H9 (cell line): ENCODE measurements around the gene KDR. TPM values are rescaled to one million over a fixed set of nuclear protein-coding genes. Genes with fewer than 3 reads are reported as not detected.

Experiments used
- DNase-seq: peaks from one replicate; pipeline ENCODE4 v3.0.0-alpha.2; 2017
- H2AFZ ChIP-seq: one replicate; pipeline ENCODE4 v1.6.1; 2013; ENCODE audit warnings: mild to moderate bottlenecking, low read length, control low read depth, moderate library complexity
- H2AK5ac ChIP-seq: 2 replicates; pipeline ENCODE4 v1.6.1; 2013; ENCODE audit warnings: low read length, control low read depth, mixed read lengths; ENCODE audit not compliant: insufficient read length
- H2BK120ac ChIP-seq: one replicate; pipeline ENCODE4 v1.6.1; 2013; ENCODE audit warnings: low read depth, mild to moderate bottlenecking, low read length, control low read depth, inconsistent platforms; ENCODE audit not compliant: poor library complexity, severe bottlenecking
- H2BK12ac ChIP-seq: 2 replicates; pipeline ENCODE4 v1.6.1; 2013; ENCODE audit warnings: low read length, control low read depth, mixed read lengths, low read depth; ENCODE audit not compliant: insufficient read length
- H2BK15ac ChIP-seq: 2 replicates; pipeline ENCODE4 v1.6.1; 2013; ENCODE audit warnings: low read depth, low read length, control low read depth
- H2BK20ac ChIP-seq: one replicate; pipeline ENCODE4 v1.6.1; 2013; ENCODE audit warnings: low read depth, mild to moderate bottlenecking, low read length, control low read depth, inconsistent platforms; ENCODE audit not compliant: poor library complexity, severe bottlenecking
- H2BK5ac ChIP-seq: 2 replicates; pipeline ENCODE4 v1.6.1; 2013; ENCODE audit warnings: low read length, control low read depth, mixed read lengths; ENCODE audit not compliant: insufficient read length
- H3K14ac ChIP-seq: 2 replicates; pipeline ENCODE4 v1.6.1; 2013; ENCODE audit warnings: low read length, control low read depth; ENCODE audit not compliant: insufficient read depth
- H3K18ac ChIP-seq: 2 replicates; pipeline ENCODE4 v1.6.1; 2013; ENCODE audit warnings: low read depth, mild to moderate bottlenecking, mixed read lengths, low read length, control low read depth; ENCODE audit not compliant: insufficient read length
- H3K23ac ChIP-seq: 2 replicates; pipeline ENCODE4 v1.6.1; 2013; ENCODE audit warnings: low read length, control low read depth, mixed read lengths, low read depth; ENCODE audit not compliant: insufficient read length
- H3K23me2 ChIP-seq: 2 replicates; pipeline ENCODE4 v1.6.1; 2013; ENCODE audit warnings: low read depth, mild to moderate bottlenecking, mixed read lengths, low read length, control low read depth; ENCODE audit not compliant: insufficient read length, poor library complexity, severe bottlenecking
- H3K27ac ChIP-seq: 2 replicates; pipeline ENCODE4 v1.5.1; 2013; ENCODE audit warnings: low read length, control low read depth, mixed read lengths, low read depth; ENCODE audit not compliant: insufficient read length
- H3K27me3 ChIP-seq: 2 replicates; pipeline ENCODE4 v1.6.1; 2013; ENCODE audit warnings: low read length, control low read depth, inconsistent platforms; ENCODE audit not compliant: insufficient read depth
- H3K4ac ChIP-seq: 2 replicates; pipeline ENCODE4 v1.6.1; 2013; ENCODE audit warnings: low read depth, mild to moderate bottlenecking, control low read depth, inconsistent platforms, low read length, moderate library complexity
- H3K4me1 ChIP-seq: 2 replicates; pipeline ENCODE4 v1.6.1; 2013; ENCODE audit warnings: low read length, control low read depth, inconsistent platforms; ENCODE audit not compliant: insufficient read depth
- H3K4me2 ChIP-seq: 2 replicates; pipeline ENCODE4 v1.6.1; 2013; ENCODE audit warnings: low read length, control low read depth, mixed read lengths; ENCODE audit not compliant: insufficient read length, insufficient read depth
- H3K56ac ChIP-seq: 2 replicates; pipeline ENCODE4 v1.6.1; 2013; ENCODE audit warnings: low read depth, mild to moderate bottlenecking, mixed read lengths, low read length, control low read depth; ENCODE audit not compliant: insufficient read length
- H3K79me1 ChIP-seq: 2 replicates; pipeline ENCODE4 v1.6.1; 2013; ENCODE audit warnings: low read depth, mild to moderate bottlenecking, moderate library complexity, low read length, control low read depth, inconsistent platforms; ENCODE audit not compliant: insufficient read depth, poor library complexity, severe bottlenecking
- H3K79me2 ChIP-seq: 2 replicates; pipeline ENCODE4 v1.6.1; 2013; ENCODE audit warnings: low read length, control low read depth, inconsistent platforms; ENCODE audit not compliant: insufficient read depth
- H3K9ac ChIP-seq: 2 replicates; pipeline ENCODE4 v1.6.1; 2013; ENCODE audit warnings: low read length, control low read depth, mixed read lengths; ENCODE audit not compliant: insufficient read length; ENCODE audit errors: extremely low read depth
- H3K9me3 ChIP-seq: one replicate; pipeline ENCODE4 v1.6.1; 2013; ENCODE audit warnings: low read depth, low read length, inconsistent platforms; ENCODE audit not compliant: control insufficient read depth
- H3T11ph ChIP-seq: one replicate; pipeline ENCODE4 v1.6.1; 2013; ENCODE audit warnings: mild to moderate bottlenecking, low read length, control low read depth, inconsistent platforms
- H4K20me1 ChIP-seq: one replicate; pipeline ENCODE4 v1.6.1; 2013; ENCODE audit not compliant: control insufficient read depth, insufficient read length, insufficient read depth
- H4K5ac ChIP-seq: 2 replicates; pipeline ENCODE4 v1.6.1; 2013; ENCODE audit warnings: low read depth, mild to moderate bottlenecking, mixed read lengths, low read length, control low read depth; ENCODE audit not compliant: insufficient read length
- H4K8ac ChIP-seq: replicated peaks from 2 replicates; pipeline ENCODE4 v1.6.1; 2013; ENCODE audit warnings: low read length, control low read depth, mixed read lengths, low read depth; ENCODE audit not compliant: insufficient read length
- H4K91ac ChIP-seq: 2 replicates; pipeline ENCODE4 v1.6.1; 2013; ENCODE audit warnings: low read depth, mild to moderate bottlenecking, moderate library complexity, mixed read lengths, low read length, control low read depth; ENCODE audit not compliant: insufficient read length
- H3K27ac Mint-ChIP-seq, 3 experiments: 2 replicates in 2 of 3; 3 replicates in 1 of 3; pipeline ENCODE4 v1.8.0; 2020 to 2021; ENCODE audit warnings: mixed read lengths in 3 of 3, mild to moderate bottlenecking in 1 of 3, moderate library complexity in 1 of 3
- H3K27me3 Mint-ChIP-seq: 2 replicates; pipeline ENCODE4 v1.8.0; 2021; ENCODE audit warnings: low read depth, mild to moderate bottlenecking, moderate library complexity, mixed read lengths
- H3K36me3 Mint-ChIP-seq, 3 experiments: 2 replicates in 2 of 3; 3 replicates in 1 of 3; pipeline ENCODE4 v1.8.0; 2020 to 2021; ENCODE audit warnings: low read depth in 3 of 3, mixed read lengths in 3 of 3; ENCODE audit not compliant: insufficient read depth in 1 of 3
- H3K4me1 Mint-ChIP-seq, 2 experiments: 2 replicates each; pipeline ENCODE4 v1.8.0; 2020; ENCODE audit warnings: mixed read lengths in 2 of 2
- H3K4me3 Mint-ChIP-seq, 2 experiments: 2 replicates in 1 of 2; 3 replicates in 1 of 2; pipeline ENCODE4 v1.8.0; 2020 to 2021; ENCODE audit warnings: mild to moderate bottlenecking in 2 of 2, mixed read lengths in 2 of 2, moderate library complexity in 1 of 2
- H3K9me3 Mint-ChIP-seq, 2 experiments: 2 replicates in 1 of 2; 3 replicates in 1 of 2; pipeline ENCODE4 v1.8.0; 2020; ENCODE audit warnings: mild to moderate bottlenecking in 2 of 2, mixed read lengths in 2 of 2, moderate library complexity in 1 of 2
- CTCF ChIP-seq: fragments of 200-600 bp; sonication (generic); conservative IDR thresholded peaks from 3 replicates; pipeline ENCODE4 v1.8.0; 2021; ENCODE audit warnings: antibody characterized with exemption, mild to moderate bottlenecking
- WGBS: extraction: QIAGEN DNeasy Blood & Tissue Kit; methylation state at CpG from one replicate; pipeline ENCODE4 v1.1.7; 2013; ENCODE audit warnings: missing lambda C conversion rate, low lambda C conversion rate, mixed read lengths; ENCODE audit not compliant: insufficient read length; ENCODE audit errors: extremely low coverage; 5-methylcytosine and 5-hydroxymethylcytosine counted together
- total RNA-seq: library from RNA; stranded (reverse); gene quantifications from 2 replicates; pipeline ENCODE4 v1.2.1, GENCODE V29; 2021

The KDR gene
- total RNA-seq, 1 experiment from 2014 or later = 51.4 TPM

GRCh38 chr4:55158957-55159356, 33.6 kb upstream of the KDR start:
- Mint-ChIP-seq H3K4me3 (no peak overlapping the region), H3K27ac (no peak overlapping the region), H3K9me3 (no peaks in the 10 kb centered on the region), H3K27me3 (no peaks in the 10 kb centered on the region), H3K36me3 (no peaks in the 10 kb centered on the region), H3K4me1 (peaks cover 3 to 4% of the 10 kb centered on the region in 2 experiments; a peak in 2 of 4 replicates)
- H3K27me3 ChIP-seq = no peaks in the 10 kb centered on the region
- no peak overlapping the region for H2BK120ac ChIP-seq
- no peak overlapping the region for H2BK12ac ChIP-seq
- H4K20me1 ChIP-seq = no peaks in the 10 kb centered on the region
- no peaks in the 10 kb centered on the region for H3K79me1 ChIP-seq
- no peak overlapping the region for H2BK20ac ChIP-seq
- H3K9me3 ChIP-seq = no peaks in the 10 kb centered on the region
- H2AK5ac ChIP-seq = no peak overlapping the region
- H3K9ac ChIP-seq = no peak overlapping the region
- no peak overlapping the region for H2BK5ac ChIP-seq
- H3K4me2 ChIP-seq = no peak overlapping the region
- no peak overlapping the region for H3T11ph ChIP-seq
- no peak overlapping the region for H4K5ac ChIP-seq
- DNase-seq = no peak
- TF ChIP-seq CTCF = peak; percentile 33; the same call in 2 of the 3 replicates
- no peak overlapping the region for H3K56ac ChIP-seq
- no peak overlapping the region for H2BK15ac ChIP-seq
- no peaks in the 10 kb centered on the region for H3K4me1 ChIP-seq
- no peak overlapping the region for H3K4ac ChIP-seq
- no peak overlapping the region for H2AFZ ChIP-seq
- no peaks in the 10 kb centered on the region for H3K23me2 ChIP-seq
- H3K18ac ChIP-seq = no peak overlapping the region
- no CpG with 5 or more reads among the region's 3 CpGs for WGBS
- H3K14ac ChIP-seq = no peak overlapping the region
- H3K23ac ChIP-seq = no peak overlapping the region
- no peak overlapping the region for H4K8ac ChIP-seq
- no peak overlapping the region for H4K91ac ChIP-seq
- no peak overlapping the region for H3K27ac ChIP-seq
- no peaks in the 10 kb centered on the region for H3K79me2 ChIP-seq
